Endothelial cell of umbilical vein (primary cell): Measurements from ENCODE around the gene CACTIN. TPM values are rescaled to one million over a fixed set of nuclear protein-coding genes. Genes with fewer than 3 reads are reported as not detected.

Experiments
- BruUV-seq: library from RNA; stranded (reverse); fragments of 400-500 nt; replicated peaks from 2 replicates; lab custom pipeline; 2021; lab: Mats Ljungman, UMichigan
- CTCF ChIA-PET: fragments of 300-600, 350-600 bp; sonication (Branson Sonifier 250); formaldehyde crosslinking; loops from one replicate; lab custom pipeline; 2021; ENCODE audit warnings: antibody characterized with exemption, inconsistent platforms; lab: Charles Lee
- POLR2A ChIA-PET: fragments of 300-600, 350-600 bp; sonication (Branson Sonifier 250); formaldehyde crosslinking; loops from one replicate; lab custom pipeline; 2021; ENCODE audit warnings: antibody characterized with exemption, inconsistent platforms; lab: Charles Lee
- DNase-seq: peaks from one replicate; pipeline ENCODE4 v3.0.0-alpha.2; 2011; ENCODE audit warnings: low read depth, low spot score
- FAIRE-seq: peaks from 2 replicates; lab custom pipeline; 2011; peaks lifted over from hg19 to GRCh38; lab: Jason Lieb, UNC
- H2AFZ ChIP-seq: 2 replicates; pipeline ENCODE4 v1.6.0; 2012; ENCODE audit warnings: low read depth, low read length, control low read depth, inconsistent platforms
- H3K27ac ChIP-seq: 2 replicates; pipeline ENCODE4 v1.5.1; 2011; ENCODE audit warnings: low read depth, mild to moderate bottlenecking, control low read depth, low read length, moderate library complexity; ENCODE audit not compliant: insufficient read depth
- H3K27me3 ChIP-seq, 2 experiments: 2 replicates each; pipeline versions ENCODE4 v1.6.0 to v1.6.1; 2011; ENCODE audit warnings: low read length in 2 of 2, mixed read lengths in 1 of 2; ENCODE audit not compliant: control insufficient read depth in 2 of 2, insufficient read depth in 2 of 2
- H3K36me3 ChIP-seq, 2 experiments: 2 replicates in 1 of 2; 3 replicates in 1 of 2; pipeline ENCODE4 v1.5.1; 2011; ENCODE audit warnings: low read length in 2 of 2, mild to moderate bottlenecking in 1 of 2, moderate library complexity in 1 of 2; ENCODE audit not compliant: control insufficient read depth in 2 of 2, insufficient read depth in 2 of 2; ENCODE audit errors: extremely low read depth in 1 of 2
- H3K4me1 ChIP-seq: 3 replicates; pipeline ENCODE4 v1.5.1; 2011; ENCODE audit warnings: mild to moderate bottlenecking, low read length; ENCODE audit not compliant: control insufficient read depth, insufficient read depth; ENCODE audit errors: extremely low read depth
- H3K4me2 ChIP-seq: 2 replicates; pipeline ENCODE4 v1.6.1; 2011; ENCODE audit warnings: low read length, control low read depth, mixed read lengths; ENCODE audit not compliant: insufficient read depth
- H3K4me3 ChIP-seq, 3 experiments: fragments of 200-600 bp in 1 of 3; sonication (generic), shearing (Covaris generic) in 1 of 3; replicated peaks in 1 of 3; 2 replicates each; pipeline ENCODE4 v1.5.1; 2011 to 2016; ENCODE audit warnings: control low read depth in 3 of 3, low read length in 3 of 3, mild to moderate bottlenecking in 2 of 3, inconsistent platforms in 1 of 3, low read depth in 1 of 3, moderate library complexity in 1 of 3; ENCODE audit not compliant: insufficient read depth in 1 of 3
- H3K79me2 ChIP-seq: 2 replicates; pipeline ENCODE4 v1.6.0; 2012; ENCODE audit warnings: low read length, inconsistent platforms; ENCODE audit not compliant: control insufficient read depth, insufficient read depth
- H3K9ac ChIP-seq: replicated peaks from 2 replicates; pipeline ENCODE3; 2011; ENCODE audit warnings: low read length, control low read depth; ENCODE audit not compliant: insufficient read depth; ENCODE audit errors: extremely low read depth
- H3K9me1 ChIP-seq: replicated peaks from 3 replicates; pipeline ENCODE4 v1.6.0; 2011; ENCODE audit warnings: mild to moderate bottlenecking, low read length; ENCODE audit not compliant: control insufficient read depth, insufficient read depth; ENCODE audit errors: extremely low read depth
- H3K9me3 ChIP-seq: replicated peaks from 2 replicates; pipeline ENCODE4 v1.5.1; 2012; ENCODE audit warnings: low read length, inconsistent platforms; ENCODE audit not compliant: control insufficient read depth, insufficient read depth
- H4K20me1 ChIP-seq: replicated peaks from 2 replicates; pipeline ENCODE3; 2011; ENCODE audit warnings: mild to moderate bottlenecking, low read length; ENCODE audit not compliant: control insufficient read depth, insufficient read depth; ENCODE audit errors: extremely low read depth
- CTCF ChIP-seq, 2 donors: IDR thresholded peaks; 1 replicate in 1 of 2; 2 replicates in 1 of 2; pipeline ENCODE4 v1.5.1; 2011; ENCODE audit warnings: low read length in 2 of 2, mild to moderate bottlenecking in 2 of 2, moderate library complexity in 2 of 2, control low read depth in 1 of 2, inconsistent platforms in 1 of 2, low read depth in 1 of 2; ENCODE audit not compliant: insufficient read depth in 1 of 2; ENCODE audit errors: extremely low read depth in 1 of 2
- EZH2 ChIP-seq: IDR thresholded peaks from 2 replicates; pipeline ENCODE4 v1.6.1; 2012; ENCODE audit warnings: borderline replicate concordance, low read depth, mild to moderate bottlenecking, moderate library complexity, low read length, inconsistent platforms; ENCODE audit not compliant: severe bottlenecking
- FOS ChIP-seq: IDR thresholded peaks from 2 replicates; pipeline ENCODE4 v1.6.1; 2011; ENCODE audit warnings: mild to moderate bottlenecking, low read length, moderate library complexity, borderline replicate concordance; ENCODE audit not compliant: insufficient read depth
- GATA2 ChIP-seq: IDR thresholded peaks from 2 replicates; pipeline ENCODE4 v1.7.0; 2011; ENCODE audit warnings: low read depth, mild to moderate bottlenecking, moderate library complexity, mixed read lengths, low read length; ENCODE audit not compliant: insufficient read length, insufficient read depth
- JUN ChIP-seq: IDR thresholded peaks from 2 replicates; pipeline ENCODE4 v1.6.1; 2011; ENCODE audit warnings: borderline replicate concordance, low read depth; ENCODE audit not compliant: insufficient read length, insufficient read depth
- MAX ChIP-seq: IDR thresholded peaks from 2 replicates; pipeline ENCODE4 v1.6.1; 2011; ENCODE audit not compliant: insufficient read depth, insufficient read length
- MYC ChIP-seq: IDR thresholded peaks from one replicate; pipeline ENCODE4 v1.6.1; 2011; ENCODE audit warnings: mild to moderate bottlenecking, low read depth, low read length
- POLR2A ChIP-seq: IDR thresholded peaks from 2 replicates; pipeline ENCODE4 v1.6.1; 2012; ENCODE audit warnings: low read depth, mild to moderate bottlenecking, control low read depth, low read length
- POLR2AphosphoS5 ChIP-seq: IDR thresholded peaks from 2 replicates; pipeline ENCODE4 v1.6.1; 2012; ENCODE audit warnings: low read depth, mild to moderate bottlenecking, control low read depth, low read length, moderate library complexity; ENCODE audit not compliant: insufficient read depth
- dilution Hi-C: fragments of 300-500 bp; cut with MboI; formaldehyde crosslinking; loops from one replicate; pipeline ENCODE4 v1.15.0; 2019; ENCODE audit warnings: low sequenced_read_pairs; ENCODE audit not compliant: extremely low pct_ligation_motif_present
- intact Hi-C: fragments of 100-400 bp; cut with micrococcal nuclease; formaldehyde crosslinking; loops from one replicate; pipeline ENCODE4 v1.10.0; 2022
- polyA plus RNA-seq, 4 experiments: library from polyadenylated mRNA; depleted of rRNA in 3 of 4; stranded (reverse) in 3 of 4; unstranded in 1 of 4; fragments of >200 nt; gene quantifications; 2 replicates each; pipeline versions ENCODE4 v1.2.1 to v1.2.3, GENCODE V29; 2011 to 2012; ENCODE audit warnings: missing spikeins in 1 of 4
- total RNA-seq: library from RNA; stranded (reverse); gene quantifications from 2 replicates; pipeline ENCODE4 v1.2.3, GENCODE V29; 2021

The CACTIN gene
- total and polyA plus RNA-seq, 2 donors (not counting 3 experiments of a cell fraction or from before 2014, with no cell fraction given): 29.7 to 36.1 TPM

- BruUV-seq: no TSS peak
- no peak for FAIRE-seq
- POLR2A ChIA-PET: no interaction called here
Observed at GRCh38 chr19:3621689-3622088, 4.9 kb downstream of the CACTIN start.

More at GRCh38 chr19:3621689-3622088, 4.9 kb downstream of the CACTIN start:
- no peaks in the 10 kb centered on the region for H4K20me1 ChIP-seq
- H3K9me1 ChIP-seq: no peaks in the 10 kb centered on the region
- intact Hi-C loops (loop anchor here (10.0 kb wide), 1 partner anchor 83 kb away; the partner anchor contains the start of genes PIP5K1C and TJP3), dilution Hi-C loops (no loop called here)
- DNase-seq: no peak
- CTCF ChIA-PET: interaction anchor here (0.6 to 0.9 kb wide), 3 partner anchors 34 to 46 kb away, joined by 3 read pairs; no protein-coding TSS in a partner anchor
- H3K27ac ChIP-seq: no peak overlapping the region
- no peak for TF ChIP-seq POLR2A
- TF ChIP-seq POLR2AphosphoS5: no peak
- TF ChIP-seq GATA2: no peak
- no peak for TF ChIP-seq MAX
- no peak for TF ChIP-seq MYC
- no peak for TF ChIP-seq JUN
- TF ChIP-seq FOS: no peak
- TF ChIP-seq EZH2: no peak
- no peak for TF ChIP-seq CTCF (IDR thresholded peaks at IDR 0.05; ENCODE audit: extremely low read depth in 1 of 2, insufficient read depth in 1 of 2, low read depth in 1 of 2, low read length in 2 of 2)
- H3K4me3 ChIP-seq: no peak overlapping the region
- H3K9ac ChIP-seq: no peak overlapping the region
- H3K9me3 ChIP-seq: no peaks in the 10 kb centered on the region
- peaks cover 12% of the 10 kb centered on the region for H3K4me1 ChIP-seq
- H3K27me3 ChIP-seq: no peaks in the 10 kb centered on the region
- H3K79me2 ChIP-seq: peaks cover 18% of the 10 kb centered on the region
- H3K4me2 ChIP-seq: no peak overlapping the region
- peaks cover 0 to 23% of the 10 kb centered on the region in 2 experiments for H3K36me3 ChIP-seq
- no peak overlapping the region for H2AFZ ChIP-seq
